ENCODE measurements around the gene TRIM26. TPM values are rescaled to one million over a fixed set of nuclear protein-coding genes. Genes with fewer than 3 reads are reported as not detected.

TRIM26 gene
- polyA plus RNA-seq, 1 donor from 2014 or later: 25.9 TPM

- Histone ChIP-seq H4K20me1 (ENCODE audit: insufficient read depth) (no peaks in the 10 kb centered on the region), H3K9me2 (ENCODE audit: insufficient read depth, low read length) (no peaks in the 10 kb centered on the region), H2AFZ (ENCODE audit: low read depth, low read length) (no peak overlapping the region), H3K27ac (ENCODE audit: low read length) (no peak overlapping the region), H3F3A (ENCODE audit: insufficient read depth, low read length, poor library complexity, severe bottlenecking) (no peaks in the 10 kb centered on the region), H3K36me3 (ENCODE audit: insufficient read depth, low read length) (no peaks in the 10 kb centered on the region), H3K4me3 (ENCODE audit: low read length) (no peak overlapping the region), H3K4me2 (ENCODE audit: low read length) (no peak overlapping the region), H3K9me3 (ENCODE audit: low read length) (no peaks in the 10 kb centered on the region), H3K27me3 (ENCODE audit: insufficient read depth, low read depth, low read length) (no peaks in the 10 kb centered on the region), H3K9ac (ENCODE audit: low read length) (no peak overlapping the region), H3K79me2 (replicated peaks; ENCODE audit: insufficient read depth, low read length) (no peaks in the 10 kb centered on the region)
- no peak for TF ChIP-seq RAD21 (conservative IDR thresholded peaks at IDR 0.05)
- no peak for TF ChIP-seq REST (IDR thresholded peaks at IDR 0.05; ENCODE audit: borderline replicate concordance)
- TF ChIP-seq SMC3 (conservative IDR thresholded peaks at IDR 0.05; ENCODE audit: poor library complexity): no peak
- no peak for TF ChIP-seq TAF1 (IDR thresholded peaks at IDR 0.05; ENCODE audit: low read depth)
- no peak for TF ChIP-seq CTCF (IDR thresholded peaks at IDR 0.05; ENCODE audit: poor library complexity, severe bottlenecking)
- no peak for TF ChIP-seq MXI1 (conservative IDR thresholded peaks at IDR 0.05; ENCODE audit: poor library complexity, severe bottlenecking)
- TF ChIP-seq EZH2 (IDR thresholded peaks at IDR 0.05; ENCODE audit: borderline replicate concordance, insufficient read depth, low read length, poor library complexity, severe bottlenecking): no peak
- no peak for TF ChIP-seq EP300 (conservative IDR thresholded peaks at IDR 0.05; ENCODE audit: poor library complexity, severe bottlenecking)
- no peak for TF ChIP-seq POLR2AphosphoS5 (IDR thresholded peaks at IDR 0.05)
Measured at GRCh38 chr6:30164714-30165113, 48.5 kb downstream of the TRIM26 start.

- TF ChIP-seq TAF1 (IDR thresholded peaks at IDR 0.05; ENCODE audit: low read depth) (no peak), REST (IDR thresholded peaks at IDR 0.05; ENCODE audit: borderline replicate concordance) (no peak), POLR2AphosphoS5 (IDR thresholded peaks at IDR 0.05) (no peak), RAD21 (conservative IDR thresholded peaks at IDR 0.05) (no peak), EP300 (conservative IDR thresholded peaks at IDR 0.05; ENCODE audit: poor library complexity, severe bottlenecking) (no peak), SMC3 (conservative IDR thresholded peaks at IDR 0.05; ENCODE audit: poor library complexity) (no peak), EZH2 (IDR thresholded peaks at IDR 0.05; ENCODE audit: borderline replicate concordance, insufficient read depth, low read length, poor library complexity, severe bottlenecking) (no peak), MXI1 (conservative IDR thresholded peaks at IDR 0.05; ENCODE audit: poor library complexity, severe bottlenecking) (no peak), CTCF (IDR thresholded peaks at IDR 0.05; ENCODE audit: poor library complexity, severe bottlenecking) (no peak)
- Histone ChIP-seq H3K79me2 (replicated peaks; ENCODE audit: insufficient read depth, low read length) (no peaks in the 10 kb centered on the region), H3K36me3 (ENCODE audit: insufficient read depth, low read length) (no peaks in the 10 kb centered on the region), H4K20me1 (ENCODE audit: insufficient read depth) (no peaks in the 10 kb centered on the region), H3K4me2 (ENCODE audit: low read length) (no peak overlapping the region), H3K27me3 (ENCODE audit: insufficient read depth, low read depth, low read length) (no peaks in the 10 kb centered on the region), H3F3A (ENCODE audit: insufficient read depth, low read length, poor library complexity, severe bottlenecking) (no peaks in the 10 kb centered on the region), H3K9me2 (ENCODE audit: insufficient read depth, low read length) (no peaks in the 10 kb centered on the region), H3K9ac (ENCODE audit: low read length) (no peak overlapping the region), H3K9me3 (ENCODE audit: low read length) (no peaks in the 10 kb centered on the region), H3K27ac (ENCODE audit: low read length) (no peak overlapping the region), H3K4me3 (ENCODE audit: low read length) (no peak overlapping the region), H2AFZ (ENCODE audit: low read depth, low read length) (no peak overlapping the region)
Measured at GRCh38 chr6:30163918-30164654, 49.1 kb downstream of the TRIM26 start.

Measured in neural cell (in vitro differentiated cells).